ENCODE data around the gene GINS2. TPM values are rescaled to one million over a fixed set of nuclear protein-coding genes. Genes with fewer than 3 reads are reported as not detected.

Gene GINS2
- total RNA-seq, 1 experiment from 2014 or later = 38.0 TPM

- H3K27me3 Mint-ChIP-seq (ENCODE audit: low read depth) = peaks cover 19% of the 10 kb centered on the region
- peak overlapping the region; percentile 58 for H3K4me3 Mint-ChIP-seq
- H3K36me3 Mint-ChIP-seq = peaks cover 10% of the 10 kb centered on the region
- CTCF ChIA-PET = interaction anchor here (0.5 to 4.1 kb wide), 29 partner anchors 11 to 463 kb away, joined by 3 to 75 read pairs (median 5); no protein-coding TSS in a partner anchor
- no peak for DNase-seq (ENCODE audit: low spot score)
- H3K9me3 Mint-ChIP-seq = peaks cover 11% of the 10 kb centered on the region
- H3K4me1 Mint-ChIP-seq = peaks cover 13% of the 10 kb centered on the region
- ATAC-seq = peak; percentile 4
- POLR2A ChIA-PET = interaction anchor here (0.7 to 1.0 kb wide), 2 partner anchors 27 to 50 kb away, joined by 3 to 4 read pairs; partner anchors contain the start of gene GINS2
- no peak overlapping the region for H3K27ac Mint-ChIP-seq
- peak; percentile 92 for TF ChIP-seq ZNF263 (CRISPR knock-in tag; IDR thresholded peaks at IDR 0.05; ENCODE audit: low read depth)
- no peak for TF ChIP-seq ZNF416 (CRISPR knock-in tag; IDR thresholded peaks at IDR 0.05)
Measured at GRCh38 chr16:85716022-85716679, 27.4 kb upstream of the GINS2 start.

- peak; percentile 5; the same call in 1 of the 2 replicates for ATAC-seq
- peak overlapping the region; percentile 58 for H3K4me3 Mint-ChIP-seq
- TF ChIP-seq PRRX2 (CRISPR knock-in tag; IDR thresholded peaks at IDR 0.05) (no peak), NFE2L1 (CRISPR knock-in tag; IDR thresholded peaks at IDR 0.05) (no peak), CREB1 (CRISPR knock-in tag; IDR thresholded peaks at IDR 0.05) (no peak), TCF7 (CRISPR knock-in tag; IDR thresholded peaks at IDR 0.05; ENCODE audit: low read depth) (no peak), MAX (CRISPR knock-in tag; IDR thresholded peaks at IDR 0.05) (no peak), SOX15 (CRISPR knock-in tag; IDR thresholded peaks at IDR 0.05) (no peak), USF2 (CRISPR knock-in tag; IDR thresholded peaks at IDR 0.05) (no peak), STAT6 (CRISPR knock-in tag; conservative IDR thresholded peaks at IDR 0.05; ENCODE audit: low read depth) (no peak), FOXP1 (CRISPR knock-in tag; IDR thresholded peaks at IDR 0.05; ENCODE audit: borderline replicate concordance) (no peak), ZNF671 (CRISPR knock-in tag; IDR thresholded peaks at IDR 0.05) (no peak), FOXK1 (CRISPR knock-in tag; IDR thresholded peaks at IDR 0.05) (no peak), MYBL2 (CRISPR knock-in tag; IDR thresholded peaks at IDR 0.05) (no peak), ESRRA (CRISPR knock-in tag; IDR thresholded peaks at IDR 0.05; ENCODE audit: borderline replicate concordance) (no peak), OVOL2 (CRISPR knock-in tag; IDR thresholded peaks at IDR 0.05; ENCODE audit: borderline replicate concordance) (no peak), E2F5 (CRISPR knock-in tag; IDR thresholded peaks at IDR 0.05) (no peak), NR3C1 (CRISPR knock-in tag; conservative IDR thresholded peaks at IDR 0.05; ENCODE audit: low read depth) (no peak)
- H3K4me1 Mint-ChIP-seq = peaks cover 16% of the 10 kb centered on the region
- H3K27me3 Mint-ChIP-seq (ENCODE audit: low read depth) = peaks cover 19% of the 10 kb centered on the region
- no peak for DNase-seq (ENCODE audit: low spot score)
- POLR2A ChIA-PET = interaction anchor here (0.7 to 1.0 kb wide), 2 partner anchors 27 to 49 kb away, joined by 3 to 4 read pairs; partner anchors contain the start of gene GINS2
- H3K9me3 Mint-ChIP-seq = peaks cover 11% of the 10 kb centered on the region
- no peak overlapping the region for H3K27ac Mint-ChIP-seq
- CTCF ChIA-PET = interaction anchor here (0.5 to 4.1 kb wide), 25 partner anchors 12 to 462 kb away, joined by 3 to 75 read pairs (median 4); no protein-coding TSS in a partner anchor
- peaks cover 14% of the 10 kb centered on the region for H3K36me3 Mint-ChIP-seq
Measured at GRCh38 chr16:85715169-85716021, 26.6 kb upstream of the GINS2 start.
